ENCODE measurements around the gene PGLYRP2. TPM values are rescaled to one million over a fixed set of nuclear protein-coding genes. Genes with fewer than 3 reads are reported as not detected.

PGLYRP2 gene
- total RNA-seq, 2 experiments from 2014 or later, result 0.08 TPM; not detected in 1

DNA sequence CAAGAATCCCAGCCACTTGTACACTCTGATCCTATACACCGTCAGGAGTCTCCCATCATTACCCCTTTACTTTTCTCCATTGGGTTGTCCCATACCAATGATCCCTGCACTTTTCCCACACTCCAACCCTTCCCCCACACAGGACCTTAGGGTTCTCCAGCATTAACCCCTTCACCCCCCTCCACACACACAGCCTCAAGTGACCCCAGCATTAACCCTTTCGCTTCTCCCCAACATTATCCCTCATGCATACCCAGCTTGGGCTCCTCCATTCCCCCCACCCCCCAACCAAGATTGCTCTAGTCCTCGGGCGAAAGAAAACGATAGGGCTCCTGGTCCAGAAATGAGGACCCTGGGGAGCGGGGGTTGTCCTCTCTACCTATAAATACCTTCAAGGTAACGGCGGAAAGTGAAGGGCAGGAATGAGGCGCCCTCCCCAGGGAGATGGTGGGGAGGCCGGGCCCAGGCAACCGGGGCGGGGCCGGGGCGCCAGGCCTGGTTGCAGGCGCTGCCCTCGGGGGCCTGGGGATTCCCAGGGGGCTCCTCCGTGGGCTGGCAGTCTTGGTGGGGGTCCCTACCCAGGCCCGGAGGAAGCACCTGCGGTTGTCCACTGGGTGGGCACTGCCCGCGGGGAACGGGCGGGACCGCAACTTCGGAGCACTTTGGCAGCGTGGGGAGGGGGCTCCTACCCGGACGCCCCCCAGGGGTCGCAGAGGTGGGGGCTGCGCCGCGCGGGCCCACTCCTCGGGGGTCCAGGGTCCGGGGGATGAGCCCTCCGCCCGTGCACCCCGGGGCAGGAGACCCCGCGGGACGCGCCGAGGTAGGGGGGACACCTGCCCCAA, 30.3 kb downstream of the PGLYRP2 start:
- DNase-seq, result no peak
- Mint-ChIP-seq H3K27me3 (no peaks in the 10 kb centered on the region), H3K4me1 (peaks cover 29% of the 10 kb centered on the region), H3K4me3 (peak overlapping the region; percentile 60), H3K27ac (peak overlapping the region; percentile 78), H3K9me3 (no peaks in the 10 kb centered on the region), H3K36me3 (ENCODE audit: low read depth) (peaks cover 30% of the 10 kb centered on the region)
- ChIA-PET POLR2A (no interaction called here), CTCF (interaction anchor here (1.8 kb wide), 1 partner anchor 30 kb away, joined by 7 read pairs; the partner anchor contains the start of gene AKAP8L)

DNA sequence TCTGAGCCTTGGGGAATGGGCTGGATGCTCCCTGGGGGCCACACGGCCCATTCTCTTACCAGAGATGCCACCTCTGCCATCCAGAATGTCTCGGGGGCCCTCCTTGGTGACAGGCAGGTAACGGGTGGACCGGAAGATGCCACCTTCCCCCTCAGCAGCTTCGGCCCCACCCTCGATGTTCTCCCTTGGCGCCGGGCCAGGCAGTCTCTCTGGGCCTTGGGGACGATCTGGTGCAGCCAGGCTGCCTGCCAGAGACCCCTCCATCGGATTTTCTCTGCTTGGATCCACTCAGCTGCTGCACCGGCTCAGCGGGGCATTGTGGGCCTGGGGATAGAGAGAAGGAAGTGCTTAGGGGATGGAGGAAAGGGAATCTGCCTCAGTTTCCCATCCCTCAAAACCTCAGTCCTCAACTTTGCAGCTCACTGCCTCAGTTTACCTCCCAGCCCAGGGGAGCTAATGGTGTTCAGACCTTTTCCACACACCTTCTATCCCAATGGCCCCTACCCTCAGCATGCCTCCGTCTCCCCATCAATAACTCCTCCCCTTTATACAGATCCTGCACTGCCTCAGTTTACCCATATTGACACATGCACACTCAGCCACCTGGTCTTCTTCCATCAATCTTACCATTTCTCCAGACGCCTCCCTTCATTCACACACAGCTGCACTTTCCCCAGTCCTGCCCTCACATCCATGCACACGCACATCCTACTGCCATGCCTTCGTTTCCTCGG, 31.1 kb downstream of the PGLYRP2 start:
- peaks cover 23% of the 10 kb centered on the region for H3K36me3 Mint-ChIP-seq (ENCODE audit: low read depth)
- H3K27me3 Mint-ChIP-seq, result no peaks in the 10 kb centered on the region
- DNase-seq, result no peak
- H3K27ac Mint-ChIP-seq, result no peak overlapping the region
- ChIA-PET POLR2A (no interaction called here), CTCF (interaction anchor here (1.8 kb wide), 1 partner anchor 29 kb away, joined by 7 read pairs; the partner anchor contains the start of gene AKAP8L)
- peaks cover 24% of the 10 kb centered on the region for H3K4me1 Mint-ChIP-seq
- peak overlapping the region; percentile 60 for H3K4me3 Mint-ChIP-seq
- no peaks in the 10 kb centered on the region for H3K9me3 Mint-ChIP-seq

DNA sequence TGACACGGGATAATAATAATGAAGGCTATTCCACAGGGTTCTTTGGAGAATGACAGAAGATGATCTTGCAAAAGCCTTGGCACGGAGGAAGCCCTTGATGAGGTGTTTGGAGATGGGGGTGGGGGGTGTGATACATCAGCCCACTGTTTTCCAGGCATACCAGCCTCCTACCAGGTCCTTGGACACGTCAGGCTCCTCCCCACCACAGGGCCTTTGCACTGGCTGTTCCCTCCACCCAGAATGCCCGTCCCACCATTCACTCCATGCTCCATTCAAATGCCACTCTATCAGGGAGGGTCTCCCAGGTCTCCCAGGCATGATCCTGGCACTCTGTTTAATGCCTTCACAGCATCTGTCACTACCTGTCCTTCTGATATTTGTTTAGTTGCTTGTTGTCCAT, 32.2 kb downstream of the PGLYRP2 start:
- Mint-ChIP-seq H3K4me3 (no peak overlapping the region), H3K9me3 (no peaks in the 10 kb centered on the region), H3K27me3 (no peaks in the 10 kb centered on the region), H3K36me3 (ENCODE audit: low read depth) (peaks cover 18% of the 10 kb centered on the region), H3K27ac (no peak overlapping the region), H3K4me1 (peaks cover 23% of the 10 kb centered on the region)
- CTCF ChIA-PET, result interaction anchor here (1.8 kb wide), 1 partner anchor 28 kb away, joined by 7 read pairs; the partner anchor contains the start of gene AKAP8L
- POLR2A ChIA-PET, result no interaction called here
- DNase-seq, result no peak

- CTCF ChIA-PET, result interaction anchor here (1.0 kb wide), 1 partner anchor 8 kb away, joined by 3 read pairs; no protein-coding TSS in a partner anchor
- POLR2A ChIA-PET, result no interaction called here
- peaks cover 6% of the 10 kb centered on the region for H3K36me3 Mint-ChIP-seq (ENCODE audit: low read depth)
- H3K9me3 Mint-ChIP-seq, result no peaks in the 10 kb centered on the region
- H3K27ac Mint-ChIP-seq, result no peak overlapping the region
- H3K27me3 Mint-ChIP-seq, result no peaks in the 10 kb centered on the region
- H3K4me3 Mint-ChIP-seq, result no peak overlapping the region
- no peak for DNase-seq
- peaks cover 15% of the 10 kb centered on the region for H3K4me1 Mint-ChIP-seq
These were observed 33.4 kb downstream of the PGLYRP2 start for GRCh38 chr19:15445807-15446376.

DNA sequence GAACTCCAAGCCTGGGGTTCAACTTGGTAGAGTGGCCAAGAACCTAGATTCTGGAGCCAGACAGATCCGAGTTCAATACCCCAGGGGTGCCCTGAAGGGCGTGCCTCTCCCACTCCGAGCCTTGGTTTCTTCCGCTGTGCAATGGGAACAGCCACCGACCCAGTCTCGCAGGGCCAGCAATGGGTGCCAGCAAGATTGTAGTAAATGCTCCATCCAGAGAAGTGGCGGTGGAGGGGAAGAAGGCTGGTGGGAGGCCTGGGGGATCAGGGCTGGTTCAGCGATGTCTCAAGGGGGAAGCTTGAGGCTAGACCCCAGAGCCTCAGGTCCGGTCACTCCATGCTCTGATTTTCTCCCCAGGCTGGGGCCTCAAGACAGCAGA, 34.1 kb downstream of the PGLYRP2 start:
- Mint-ChIP-seq H3K27me3 (no peaks in the 10 kb centered on the region), H3K36me3 (ENCODE audit: low read depth) (peaks cover under 1% of the 10 kb centered on the region), H3K4me1 (peaks cover 9% of the 10 kb centered on the region), H3K4me3 (no peak overlapping the region), H3K9me3 (no peaks in the 10 kb centered on the region), H3K27ac (no peak overlapping the region)
- POLR2A ChIA-PET, result no interaction called here
- DNase-seq, result no peak
- CTCF ChIA-PET, result no interaction called here

DNA sequence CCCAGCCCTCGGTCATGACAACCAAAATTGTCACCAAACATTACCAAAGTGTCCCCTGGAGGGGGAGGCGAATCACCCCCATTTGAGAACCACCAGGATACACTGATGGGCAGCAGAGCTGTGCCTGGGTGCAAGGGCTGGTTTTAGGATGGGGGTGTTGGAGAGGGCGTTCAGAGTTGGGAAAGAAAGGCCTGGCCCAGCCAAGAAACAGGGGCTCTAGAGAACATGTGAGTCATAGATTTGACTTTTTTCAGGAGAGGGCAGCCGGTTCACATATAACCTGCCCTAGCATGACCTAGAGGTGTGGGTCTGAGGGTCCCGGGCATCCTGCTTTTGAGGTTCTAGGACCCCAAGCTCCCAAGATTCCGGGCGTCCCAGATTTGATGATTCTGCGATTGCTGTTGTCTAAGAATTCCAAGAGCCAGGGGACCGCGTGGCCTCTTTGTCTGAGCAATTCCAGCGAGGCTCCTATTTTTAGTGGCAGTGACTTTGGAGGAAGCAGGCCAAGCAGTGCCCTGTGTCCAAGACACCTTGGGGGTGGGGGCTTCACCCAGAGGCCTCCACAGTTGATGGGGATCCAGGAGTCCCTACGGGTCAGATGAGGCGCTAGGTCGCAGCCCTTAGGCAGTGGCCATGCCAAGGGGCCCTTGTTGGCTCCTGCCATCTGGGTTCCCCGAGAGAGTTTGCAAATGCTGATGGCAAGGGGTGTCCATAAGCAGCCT, 34.6 kb downstream of the PGLYRP2 start:
- ChIA-PET CTCF (interaction anchor here (0.9 kb wide), 1 partner anchor 9 kb away, joined by 3 read pairs; no protein-coding TSS in a partner anchor), POLR2A (no interaction called here)
- no peaks in the 10 kb centered on the region for H3K36me3 Mint-ChIP-seq (ENCODE audit: low read depth)

DNA sequence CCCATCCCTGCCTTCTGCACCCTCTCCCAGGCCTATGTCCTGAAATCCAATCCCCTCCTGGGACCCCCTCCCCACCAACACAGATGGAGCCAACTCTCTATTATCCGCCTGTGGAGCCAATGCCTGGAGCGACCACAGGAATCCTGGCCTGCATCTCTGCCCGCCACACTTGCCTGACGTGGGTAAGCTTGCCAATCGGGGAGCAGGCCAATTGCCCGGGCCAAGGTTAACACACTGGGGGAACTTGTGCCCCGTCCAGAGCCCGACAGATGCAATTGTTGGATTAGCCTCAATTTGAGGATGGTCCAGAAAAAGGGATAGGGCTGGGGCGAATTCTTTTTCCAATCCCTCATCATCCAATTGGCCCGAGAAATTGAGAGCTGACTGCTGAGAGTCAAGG, 35.5 kb downstream of the PGLYRP2 start:
- ChIA-PET CTCF (interaction anchor here (0.9 kb wide), 1 partner anchor 8 kb away, joined by 3 read pairs; no protein-coding TSS in a partner anchor), POLR2A (no interaction called here)
- no peak for DNase-seq
- Mint-ChIP-seq H3K4me3 (no peak overlapping the region), H3K4me1 (peaks cover 5% of the 10 kb centered on the region), H3K27me3 (no peaks in the 10 kb centered on the region), H3K27ac (no peak overlapping the region), H3K9me3 (no peaks in the 10 kb centered on the region), H3K36me3 (ENCODE audit: low read depth) (no peaks in the 10 kb centered on the region)

More for the DNA sequence above, 34.6 kb downstream of the PGLYRP2 start:
- Mint-ChIP-seq H3K27ac (no peak overlapping the region), H3K4me3 (no peak overlapping the region), H3K9me3 (no peaks in the 10 kb centered on the region), H3K27me3 (no peaks in the 10 kb centered on the region), H3K4me1 (peaks cover 7% of the 10 kb centered on the region)
- no peak for DNase-seq

- DNase-seq, result no peak
- CTCF ChIA-PET, result no interaction called here
- H3K4me1 Mint-ChIP-seq, result peaks cover under 1% of the 10 kb centered on the region
- POLR2A ChIA-PET, result no interaction called here
- no peaks in the 10 kb centered on the region for H3K36me3 Mint-ChIP-seq (ENCODE audit: low read depth)
- H3K27ac Mint-ChIP-seq, result no peak overlapping the region
- no peaks in the 10 kb centered on the region for H3K9me3 Mint-ChIP-seq
- no peak overlapping the region for H3K4me3 Mint-ChIP-seq
- H3K27me3 Mint-ChIP-seq, result no peaks in the 10 kb centered on the region
These were observed 36.0 kb downstream of the PGLYRP2 start for GRCh38 chr19:15443325-15443724.

DNA sequence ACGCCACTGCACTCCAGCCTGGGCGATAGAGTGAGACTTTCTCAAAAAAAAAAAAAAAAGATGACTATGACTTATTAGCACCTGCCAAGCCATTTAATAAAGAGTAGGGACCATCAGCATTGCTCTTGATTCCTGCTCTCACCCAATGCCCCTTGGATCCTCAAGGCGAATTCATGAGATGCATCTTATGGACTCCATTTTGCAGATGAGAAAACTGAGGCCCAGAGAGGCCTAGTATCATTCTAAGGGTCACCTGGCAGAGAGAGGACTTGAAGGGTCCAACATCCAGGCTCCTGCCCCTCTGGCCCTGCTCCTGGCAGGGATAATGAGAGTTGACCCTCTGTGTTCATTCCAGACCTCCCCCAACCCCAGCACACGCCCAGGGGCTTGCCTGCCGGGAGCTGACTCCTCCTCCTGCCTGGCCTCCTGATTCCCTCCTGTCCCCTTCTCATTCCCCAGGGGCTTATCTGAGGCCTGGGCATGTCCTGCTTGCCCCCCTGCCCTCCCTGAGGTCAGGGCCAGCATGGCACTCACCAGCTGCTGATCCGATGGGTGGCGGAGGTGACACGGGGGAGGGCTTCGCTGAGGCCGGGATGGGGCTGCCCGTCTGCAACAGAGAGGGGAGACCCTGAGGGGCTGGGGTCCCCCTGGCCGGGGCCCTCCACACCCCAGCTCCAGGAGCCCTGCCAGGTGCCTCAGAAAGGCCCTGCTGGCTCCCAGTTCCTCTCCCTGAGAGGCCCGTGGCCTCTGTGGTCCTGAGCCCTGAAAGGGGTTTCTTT, 37.0 kb downstream of the PGLYRP2 start:
- POLR2A ChIA-PET, result no interaction called here
- Mint-ChIP-seq H3K36me3 (ENCODE audit: low read depth) (no peaks in the 10 kb centered on the region), H3K9me3 (no peaks in the 10 kb centered on the region), H3K27ac (no peak overlapping the region), H3K4me3 (no peak overlapping the region), H3K4me1 (no peaks in the 10 kb centered on the region), H3K27me3 (no peaks in the 10 kb centered on the region)
- CTCF ChIA-PET, result interaction anchor here (0.6 to 0.9 kb wide), 2 partner anchors 23 to 87 kb away, joined by 3 read pairs; no protein-coding TSS in a partner anchor
- no peak for DNase-seq

GRCh38 chr19:15441317-15441716, 38.0 kb downstream of the PGLYRP2 start:
- ChIA-PET POLR2A (no interaction called here), CTCF (interaction anchor here (0.6 kb wide), 1 partner anchor 86 kb away, joined by 3 read pairs; no protein-coding TSS in a partner anchor)
- DNase-seq, result no peak
- Mint-ChIP-seq H3K4me1 (no peaks in the 10 kb centered on the region), H3K36me3 (ENCODE audit: low read depth) (no peaks in the 10 kb centered on the region), H3K9me3 (no peaks in the 10 kb centered on the region), H3K27me3 (no peaks in the 10 kb centered on the region), H3K4me3 (no peak overlapping the region), H3K27ac (no peak overlapping the region)

DNA sequence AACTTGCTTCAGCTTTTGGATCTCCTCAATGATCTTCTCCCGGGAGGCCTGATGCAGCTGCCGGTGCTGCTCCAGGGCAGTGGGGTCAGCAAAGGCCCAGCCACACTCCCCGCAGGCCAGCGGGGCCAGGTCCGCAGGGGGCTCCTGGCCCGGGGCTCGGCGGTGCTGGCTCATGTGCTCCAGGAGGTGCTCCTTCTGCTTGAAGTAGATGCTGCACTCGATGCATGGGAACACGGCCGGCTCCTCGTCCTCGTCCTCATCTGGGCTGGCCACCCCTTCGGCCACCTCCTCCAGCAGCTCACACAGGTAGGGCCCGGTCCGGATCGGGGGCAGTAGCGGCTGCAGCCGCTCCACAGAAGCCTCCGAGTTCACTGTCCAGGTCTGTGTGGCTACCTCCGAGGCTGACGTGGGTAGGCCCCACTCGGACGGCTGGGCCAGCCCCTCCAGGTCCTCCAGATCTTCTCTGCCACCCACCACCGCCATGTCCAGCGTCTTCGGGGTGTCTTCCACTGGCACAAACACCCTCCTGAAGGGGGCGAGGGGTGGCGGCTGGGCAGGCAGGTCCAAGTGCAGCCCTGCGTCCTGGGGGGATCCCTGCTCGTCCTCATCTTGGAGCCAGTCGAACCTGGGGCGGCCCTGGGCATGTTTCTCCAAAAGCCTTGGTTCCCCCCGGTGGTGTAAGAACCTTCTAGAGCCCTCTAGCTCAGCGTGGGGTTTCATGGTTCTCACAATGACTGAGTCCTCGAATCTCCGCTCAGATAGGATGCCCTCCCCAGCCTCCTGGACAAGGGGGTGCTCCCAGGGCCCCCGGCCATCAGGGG, 39.3 kb downstream of the PGLYRP2 start:
- Mint-ChIP-seq H3K27me3 (no peaks in the 10 kb centered on the region), H3K36me3 (ENCODE audit: low read depth) (no peaks in the 10 kb centered on the region), H3K27ac (no peak overlapping the region), H3K4me3 (no peak overlapping the region), H3K9me3 (no peaks in the 10 kb centered on the region), H3K4me1 (no peaks in the 10 kb centered on the region)
- POLR2A ChIA-PET, result no interaction called here
- CTCF ChIA-PET, result interaction anchor here (0.8 kb wide), 1 partner anchor 114 kb away, joined by 3 read pairs; no protein-coding TSS in a partner anchor
- DNase-seq, result no peak

Measured in activated CD4-positive, alpha-beta T cell treated with anti-CD3 and anti-CD28 coated beads, Interleukin-2, amount 10 ng/mL, durations not matched to agents 7 days and 5 days (primary cell).